Stimulated activated CD8-positive, alpha-beta memory T cell treated with anti-CD3 and anti-CD28 coated beads, Interleukin-4, amount 100 ng/mL, for 4 hours (primary cell): ENCODE results near the gene DGKG.

Experiments used
- DNase-seq, 2 donors: peaks; one replicate each; pipeline ENCODE4 v3.0.0-alpha.2; 2020; ENCODE audit warnings: low read depth in 2 of 2, low spot score in 1 of 2

The DGKG gene

DNA sequence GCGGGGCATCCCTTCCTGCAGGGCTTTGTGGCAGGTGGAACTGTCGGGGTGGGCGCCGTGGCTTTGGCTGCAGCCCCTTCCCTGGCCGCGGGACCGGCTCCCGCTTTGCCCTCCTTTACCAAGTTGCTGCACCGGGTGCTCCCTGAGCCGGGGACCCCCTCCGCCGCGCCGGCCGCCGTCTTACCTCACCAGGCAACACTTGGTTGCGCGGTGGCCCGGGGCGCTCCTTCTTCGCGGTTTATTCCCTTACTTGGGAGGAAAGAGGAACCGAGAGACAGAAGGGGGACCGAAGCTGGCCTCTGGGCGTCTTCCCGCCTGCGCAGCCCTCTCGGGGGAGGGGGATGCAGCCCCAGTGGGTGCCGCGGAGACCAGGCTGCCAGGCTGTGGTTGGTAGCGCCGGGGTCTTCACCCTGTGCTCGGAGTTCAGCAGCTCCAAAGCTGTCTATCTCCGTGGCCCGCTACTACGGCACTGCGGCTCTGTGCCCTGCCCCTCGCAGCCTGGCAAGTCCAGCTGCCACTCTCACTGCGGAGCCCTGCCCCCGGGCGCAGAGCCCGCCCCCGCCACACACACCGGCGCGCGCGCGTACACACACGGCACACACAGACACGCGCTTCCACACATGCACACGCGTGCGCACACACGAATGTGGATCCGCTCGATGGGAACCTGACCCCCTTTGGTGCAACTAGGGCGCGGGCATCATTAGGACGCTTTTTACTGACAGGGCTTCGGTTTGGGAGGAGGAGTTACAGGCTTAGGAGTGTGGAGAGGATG, at the start of gene DGKG:
Gene DGKG, minus strand, starts transcription at position 473 of the 775 bp plus-strand sequence. CDS start 41,775 bp downstream, outside the sequence.
- no peak for DNase-seq

DNA sequence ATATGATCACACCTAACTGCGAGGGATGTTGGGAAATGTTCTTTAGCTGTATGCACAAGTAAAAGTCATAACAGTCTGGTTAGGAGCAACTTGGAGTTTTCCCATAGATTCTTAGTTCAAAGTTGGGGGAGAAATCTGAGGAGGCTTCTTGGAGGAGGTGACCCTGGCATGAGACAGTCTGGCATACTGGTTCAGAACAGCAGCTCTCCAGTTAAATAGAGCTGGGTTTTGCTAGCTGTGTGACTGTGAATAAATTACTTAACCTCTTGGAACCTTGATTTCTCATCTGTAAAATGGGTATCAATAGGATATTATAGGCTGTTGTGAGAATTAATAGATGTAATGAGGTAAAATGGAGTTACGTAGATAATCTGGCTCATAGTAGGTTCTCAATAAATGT, 49.1 kb upstream of the DGKG start:
- no peak for DNase-seq

DNA sequence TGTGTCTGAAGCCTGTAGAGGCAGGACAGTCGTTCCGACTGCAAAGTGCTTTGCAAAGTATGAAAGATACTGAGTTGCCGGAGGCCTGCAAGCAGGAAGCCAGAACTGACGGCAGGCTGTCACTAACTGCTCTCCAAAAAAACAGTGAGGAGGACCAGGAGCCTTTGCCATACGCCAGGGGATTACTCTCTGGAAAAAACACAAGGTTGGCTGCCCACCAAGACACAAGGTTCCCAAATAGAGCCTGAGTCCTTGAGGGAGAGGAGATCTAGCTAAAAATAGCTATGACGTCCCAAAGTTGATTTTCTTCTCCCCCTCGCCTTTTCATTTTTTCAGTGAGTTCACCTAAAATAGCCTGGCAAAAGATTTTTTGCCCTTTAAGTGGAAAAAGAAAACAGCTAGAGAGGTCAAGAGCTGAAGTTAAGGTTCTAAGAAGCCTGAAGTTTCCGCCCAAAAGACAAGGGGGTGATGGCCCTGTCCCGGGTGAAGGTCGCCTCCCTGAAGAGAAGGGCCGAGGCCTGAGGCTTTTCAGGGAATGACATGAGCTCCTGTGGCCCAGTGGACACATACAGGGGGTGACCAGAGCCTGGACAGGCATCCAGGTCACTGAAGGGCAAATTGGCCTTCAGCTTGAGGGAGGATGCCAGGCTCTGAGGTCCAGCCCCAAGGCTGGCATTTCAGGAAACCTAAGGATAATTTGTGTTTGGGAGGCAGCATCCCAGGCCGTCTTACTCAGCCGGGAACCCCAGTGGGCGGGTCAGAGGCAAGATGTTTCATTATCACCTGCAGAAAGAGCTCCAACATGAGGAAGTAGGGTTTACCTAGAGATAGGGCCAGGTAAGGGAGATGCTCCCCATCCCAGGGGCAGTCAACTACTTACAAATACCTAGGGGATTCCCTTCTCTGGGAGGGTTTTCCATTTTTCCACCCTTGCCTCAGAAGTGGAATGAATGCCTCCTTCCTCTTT, 44.9 kb upstream of the DGKG start:
- no peak for DNase-seq

DNA sequence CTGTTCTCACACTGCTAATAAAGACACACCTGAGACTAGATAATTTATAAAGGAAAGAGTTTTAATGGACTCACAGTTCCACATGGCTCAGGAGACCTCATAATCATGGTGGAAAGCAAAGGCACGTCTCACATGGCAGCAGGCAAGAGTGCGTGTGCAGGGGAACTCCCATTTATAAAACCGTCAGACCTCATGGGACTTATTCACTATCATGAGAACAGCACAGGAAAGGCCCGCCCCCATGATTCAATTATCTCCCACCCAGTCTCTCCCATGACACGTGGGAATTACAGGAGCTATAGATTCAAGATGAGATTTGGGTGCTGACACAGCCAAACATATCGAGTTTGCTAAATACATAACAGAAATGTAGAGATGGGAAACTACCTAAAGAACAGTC, 39.5 kb upstream of the DGKG start:
- no peak for DNase-seq

DNA sequence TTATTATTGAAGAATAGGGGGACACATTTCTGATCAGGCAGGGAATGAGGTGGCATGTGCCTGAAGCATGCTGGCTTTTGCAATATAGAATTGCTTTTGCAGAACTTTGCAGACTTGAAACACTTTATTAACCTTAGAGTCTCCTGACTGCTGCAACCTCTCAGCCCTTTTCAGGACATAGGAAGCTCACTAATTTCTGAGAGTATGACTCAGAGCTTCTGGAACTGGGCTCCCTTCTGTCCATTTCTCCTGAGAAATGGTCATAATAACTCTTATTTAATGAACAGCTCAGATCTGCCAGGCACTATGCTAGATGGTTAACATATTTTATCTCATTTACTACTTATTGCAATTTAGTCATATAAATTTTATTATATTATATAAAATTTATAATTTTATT, 38.6 kb upstream of the DGKG start:
- no peak for DNase-seq

DNA sequence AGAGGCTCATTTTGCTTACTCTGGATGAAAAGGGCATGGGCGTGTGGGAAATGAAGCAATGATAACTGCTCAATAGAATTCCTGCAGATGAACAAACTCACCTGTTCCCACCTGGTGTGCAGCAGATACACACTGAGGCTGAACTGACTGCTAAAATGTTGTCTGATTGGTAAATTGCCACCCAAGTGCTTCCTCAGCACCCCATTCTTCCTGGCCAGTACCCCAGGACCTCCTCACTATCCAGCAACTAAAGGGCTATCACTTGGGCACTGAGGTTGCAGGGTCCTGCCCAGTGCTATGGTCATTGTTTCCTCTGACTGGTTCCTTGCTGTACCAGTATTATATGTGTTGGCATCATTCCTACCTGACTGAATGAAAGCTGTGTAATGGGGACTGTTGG, 38.0 kb upstream of the DGKG start:
- no peak for DNase-seq

DNA sequence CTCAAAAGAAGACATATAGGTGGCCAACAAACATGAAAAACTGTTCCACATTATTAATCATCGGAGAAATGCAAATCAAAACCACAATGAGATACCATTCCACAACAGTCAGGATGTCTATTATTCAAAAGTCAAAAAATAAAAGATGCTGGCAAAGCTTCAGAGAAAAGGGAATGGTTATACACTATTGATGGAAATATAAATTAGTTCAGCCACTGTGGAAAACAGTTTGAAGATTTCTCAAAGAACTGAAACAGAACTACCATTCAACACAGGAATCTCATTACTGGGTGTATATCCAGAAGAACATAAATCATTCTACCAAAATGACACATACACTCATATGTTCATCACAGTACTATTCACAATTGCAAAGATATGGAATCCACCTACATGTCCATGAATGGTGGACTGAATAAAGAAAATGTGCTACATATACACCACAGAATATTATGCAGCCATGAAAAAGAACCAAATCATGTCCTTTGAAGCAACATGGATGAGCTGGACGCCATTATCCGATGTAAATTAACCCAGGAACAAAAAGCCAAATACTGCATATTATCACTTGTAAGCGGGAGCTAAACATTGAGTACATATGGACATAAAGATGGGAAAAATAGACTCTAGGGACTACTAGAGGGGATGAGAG, 32.7 kb upstream of the DGKG start:
- no peak for DNase-seq

DNA sequence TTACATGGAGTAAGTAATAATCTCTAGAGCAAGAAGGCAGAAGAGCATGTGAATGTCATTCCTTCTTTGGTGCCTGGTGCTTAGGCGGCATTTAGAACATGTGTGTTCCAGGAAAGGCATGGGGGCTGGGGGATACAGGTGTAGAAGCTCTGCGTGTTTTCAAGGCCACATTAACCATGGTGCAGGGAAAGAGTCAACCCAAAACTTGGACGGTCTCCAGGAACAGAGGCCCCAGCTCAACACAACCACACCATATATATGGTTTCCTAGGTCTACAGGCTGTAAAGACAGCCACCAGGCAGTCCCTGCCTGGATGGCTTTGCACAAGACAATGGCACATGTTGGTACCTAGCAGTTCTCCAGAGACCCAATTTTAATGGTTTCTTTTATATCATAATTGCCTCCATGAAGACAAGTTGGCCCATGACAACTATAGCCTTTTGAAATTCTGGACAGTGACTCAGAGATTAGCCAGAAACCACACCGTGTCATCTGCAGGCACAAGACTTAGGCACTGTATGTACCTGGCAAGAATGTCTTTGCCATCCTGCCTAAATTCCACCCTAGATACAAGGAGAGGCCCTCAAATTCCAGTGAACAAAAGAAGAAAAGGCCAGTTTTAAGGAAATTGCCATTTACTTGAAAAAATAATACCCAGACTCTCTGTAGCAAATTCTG, 25.0 kb upstream of the DGKG start:
- no peak for DNase-seq

DNA sequence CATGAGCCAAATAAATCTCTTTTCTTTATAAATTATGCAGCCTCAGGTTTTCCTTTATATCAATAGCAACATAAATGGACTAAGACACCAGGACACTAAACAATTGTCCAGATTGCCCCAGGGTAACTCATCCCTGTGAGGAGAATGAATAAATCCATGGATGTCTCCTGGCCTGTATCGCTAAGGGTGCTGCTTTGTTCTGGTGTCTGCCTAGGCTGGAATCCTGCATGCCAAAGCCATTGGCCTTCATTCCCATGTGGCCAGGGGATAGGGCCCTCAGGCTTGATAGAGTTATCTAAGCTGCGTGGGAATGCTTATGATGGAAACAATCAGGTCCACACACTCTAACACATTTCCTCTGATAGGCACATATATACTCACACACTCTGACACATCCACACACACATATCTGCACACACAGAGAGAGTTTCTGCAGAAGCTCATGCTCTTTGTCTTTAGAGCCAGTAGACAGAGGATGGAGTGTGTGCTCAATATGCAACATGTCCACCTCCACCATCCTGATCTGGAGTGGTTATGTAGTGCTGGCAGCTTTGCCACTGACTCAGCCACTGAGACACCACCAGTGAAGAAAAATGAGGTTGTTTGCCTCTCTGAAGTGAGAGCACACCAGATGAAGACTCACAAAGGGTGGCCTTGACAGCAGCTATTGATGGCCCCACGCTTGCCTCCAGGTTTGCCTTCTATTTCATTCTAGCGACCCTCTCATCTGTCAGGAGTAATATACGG, 24.0 kb upstream of the DGKG start:
- no peak for DNase-seq

DNA sequence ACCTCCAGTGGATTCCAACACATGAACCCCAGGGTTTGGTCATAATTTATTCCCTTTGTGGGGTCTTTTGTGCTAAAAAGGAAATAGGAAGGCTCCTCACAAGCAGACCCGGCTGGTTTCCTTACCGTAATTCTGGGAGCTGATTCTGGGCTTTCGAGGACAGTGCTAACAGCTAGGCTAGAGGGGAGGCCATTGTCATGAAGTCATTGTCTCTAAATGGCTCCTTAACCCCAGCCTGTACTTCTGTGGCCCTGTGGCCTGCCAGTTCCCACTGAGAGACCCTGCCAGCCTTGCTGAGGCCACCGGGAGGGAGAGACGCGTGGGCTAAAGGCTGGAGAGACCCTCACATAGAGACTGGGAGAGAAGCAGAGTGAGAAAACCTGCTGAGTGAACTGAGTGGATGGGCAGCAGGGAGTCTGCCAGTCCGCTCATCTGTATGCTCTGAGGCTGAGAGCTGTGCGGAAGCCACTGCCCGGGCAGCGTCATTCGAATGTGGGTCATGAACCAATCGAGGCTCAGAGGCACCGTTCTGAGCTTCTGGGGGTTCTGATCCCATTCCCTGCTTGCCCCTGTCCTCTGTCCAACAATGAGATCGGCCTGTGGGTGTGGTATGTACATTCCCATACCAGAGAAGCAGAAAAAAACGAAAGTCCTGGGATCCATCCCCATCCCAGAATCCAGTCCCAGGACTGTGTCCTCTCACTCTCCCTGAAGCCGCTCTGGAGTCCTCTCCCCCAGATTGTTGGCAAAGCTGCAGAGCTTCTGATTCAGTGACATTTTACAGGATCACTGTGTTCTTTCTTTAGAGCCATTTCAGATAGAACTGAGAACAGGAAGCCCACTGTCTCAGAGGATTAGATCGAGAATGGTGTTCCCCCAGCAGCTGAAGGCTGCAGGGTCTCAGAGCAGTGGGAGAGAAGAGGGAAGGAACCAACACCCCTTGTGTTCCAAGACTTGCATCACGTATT, 21.3 kb upstream of the DGKG start:
- DNase-seq = no peak

DNA sequence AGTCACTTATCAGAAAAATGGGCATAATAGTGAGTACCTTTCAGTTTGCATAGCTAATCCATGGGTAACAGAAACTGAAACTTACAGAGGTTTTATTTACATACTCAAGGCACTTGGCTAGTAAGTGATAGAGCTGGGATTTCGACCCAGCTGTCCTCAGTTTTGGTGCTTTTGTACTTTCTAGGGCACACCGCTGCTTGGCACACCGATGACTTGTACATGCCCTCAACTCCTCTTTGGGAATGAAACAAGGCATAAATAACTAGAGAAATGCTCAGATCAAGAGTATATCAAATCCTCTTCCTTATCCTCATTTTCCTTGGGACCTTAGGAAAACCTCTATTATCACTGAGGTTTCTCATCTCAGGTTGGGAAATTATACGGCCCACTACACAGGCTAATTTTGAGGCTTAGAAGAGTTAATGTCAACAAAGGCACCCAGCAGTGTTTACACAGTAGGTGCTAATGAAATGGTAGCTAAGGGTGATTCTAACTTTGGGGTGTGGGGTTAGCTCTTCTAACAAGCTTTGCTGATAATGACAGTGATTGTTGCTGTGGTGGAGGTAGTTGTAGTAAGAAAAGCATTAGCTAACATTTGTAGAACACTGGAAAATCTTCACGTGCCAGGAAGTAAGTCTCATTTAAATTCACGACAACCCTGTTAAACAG, 20.3 kb upstream of the DGKG start:
- DNase-seq = no peak

DNA sequence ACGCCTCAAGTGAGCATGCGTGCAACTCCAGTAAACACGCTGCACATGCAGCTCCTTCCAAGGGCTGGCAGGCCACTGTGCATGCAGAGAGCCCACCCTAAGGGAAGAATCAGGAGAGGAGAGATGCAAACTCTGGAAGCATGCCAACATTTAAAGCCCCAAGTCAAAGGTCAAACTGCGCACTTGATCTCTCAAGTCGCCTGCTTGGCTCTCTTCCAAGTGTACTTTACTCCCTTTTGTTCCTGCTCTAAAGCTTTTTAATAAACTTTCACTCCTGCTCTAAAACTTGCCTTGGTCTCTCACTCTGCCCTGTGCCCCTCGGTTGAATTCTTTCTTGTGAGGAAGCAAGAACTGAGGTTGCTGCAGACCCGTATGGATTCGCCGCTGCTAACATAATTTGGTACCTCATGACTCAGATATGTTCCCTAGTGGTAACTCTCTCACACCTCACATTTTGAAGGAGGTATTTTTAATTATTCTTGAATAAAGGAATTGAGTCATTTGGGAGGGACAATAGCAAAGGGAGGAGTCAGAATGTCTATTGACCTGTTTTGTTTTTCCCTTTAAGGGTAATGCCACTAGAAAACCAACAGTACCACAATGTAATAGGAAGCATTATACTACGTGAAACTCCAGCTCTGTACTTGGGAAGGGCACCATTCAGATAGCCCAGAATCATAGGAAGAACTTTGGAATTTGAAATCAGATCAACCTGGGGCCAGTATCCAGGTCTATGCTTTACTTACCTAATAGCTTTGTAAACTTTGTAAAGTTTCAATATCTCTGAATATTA, 19.6 kb upstream of the DGKG start:
- DNase-seq = no peak

DNA sequence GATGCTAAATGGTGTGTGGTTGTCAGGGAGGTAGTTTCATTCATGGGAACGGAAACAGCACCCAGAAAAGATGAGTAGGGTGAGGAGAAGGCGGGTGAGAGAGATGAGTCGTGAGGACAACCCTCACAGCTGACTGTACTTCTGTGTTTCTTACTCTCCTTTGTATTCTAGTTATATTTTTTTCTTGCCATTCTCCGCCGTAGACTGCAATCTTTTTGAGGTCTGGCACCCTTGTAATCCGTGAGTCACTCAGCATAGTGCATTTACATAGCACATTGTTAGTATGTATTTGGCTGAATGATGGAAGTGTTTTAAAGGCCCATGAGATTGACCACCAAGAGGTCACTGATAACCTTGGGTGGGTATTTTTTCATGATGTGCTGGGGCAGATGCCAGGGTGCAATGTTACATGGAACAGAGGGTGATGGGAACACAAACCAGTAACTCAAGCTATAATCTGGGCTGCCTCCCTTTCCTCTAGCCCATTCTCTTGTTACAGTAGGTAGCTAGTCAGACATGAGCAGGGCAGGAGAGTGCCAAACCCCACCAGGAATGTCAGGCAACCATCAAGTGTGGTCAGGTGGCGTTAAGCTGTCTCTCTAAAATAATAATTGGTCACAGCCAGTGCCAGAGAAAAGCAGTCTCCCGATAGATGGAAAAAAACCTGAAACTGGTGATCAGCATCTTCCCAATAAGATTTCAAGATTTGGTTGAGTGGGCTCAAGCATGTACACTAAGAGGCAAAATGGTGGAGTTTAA, 18.8 kb upstream of the DGKG start:
- DNase-seq = no peak

DNA sequence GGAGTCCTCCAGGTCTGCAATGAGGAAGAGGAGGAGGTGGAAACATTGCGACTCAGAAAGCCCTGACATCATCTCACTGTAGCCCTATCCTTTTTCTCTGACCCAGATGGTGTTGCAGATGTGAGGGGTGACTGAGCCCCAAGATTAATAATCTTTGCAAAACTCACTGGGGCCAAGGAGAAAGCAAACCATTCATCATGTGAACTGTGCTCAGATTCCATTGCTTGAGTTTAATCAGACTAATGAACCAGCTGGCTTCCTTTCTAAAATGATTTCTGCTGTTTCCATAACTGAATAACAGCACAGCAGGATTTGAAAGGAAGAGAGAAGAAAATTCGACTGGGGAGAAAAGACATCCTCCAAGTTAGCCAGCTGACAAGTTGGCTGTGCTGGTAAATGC, 13.4 kb upstream of the DGKG start:
- no peak for DNase-seq

DNA sequence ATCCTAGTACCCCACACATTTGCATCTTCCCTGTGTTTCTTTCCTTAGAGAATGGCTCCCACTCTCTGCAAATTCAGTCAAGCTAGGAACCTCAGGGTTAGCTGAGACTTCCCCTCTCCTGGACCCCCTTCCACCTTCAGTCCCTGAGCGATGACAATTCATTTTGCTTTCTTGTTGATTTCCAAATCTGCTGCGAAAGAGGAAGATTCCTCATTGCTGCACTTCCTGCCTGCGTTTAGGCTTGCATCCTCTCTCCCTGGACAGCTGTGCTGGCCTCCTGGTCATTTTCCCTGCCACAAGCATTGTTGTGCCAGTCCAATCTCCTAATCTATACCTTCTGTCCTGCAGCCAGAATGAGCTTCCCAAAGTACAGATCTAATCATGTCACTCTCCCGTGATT, 12.3 kb upstream of the DGKG start:
- no peak for DNase-seq

DNA sequence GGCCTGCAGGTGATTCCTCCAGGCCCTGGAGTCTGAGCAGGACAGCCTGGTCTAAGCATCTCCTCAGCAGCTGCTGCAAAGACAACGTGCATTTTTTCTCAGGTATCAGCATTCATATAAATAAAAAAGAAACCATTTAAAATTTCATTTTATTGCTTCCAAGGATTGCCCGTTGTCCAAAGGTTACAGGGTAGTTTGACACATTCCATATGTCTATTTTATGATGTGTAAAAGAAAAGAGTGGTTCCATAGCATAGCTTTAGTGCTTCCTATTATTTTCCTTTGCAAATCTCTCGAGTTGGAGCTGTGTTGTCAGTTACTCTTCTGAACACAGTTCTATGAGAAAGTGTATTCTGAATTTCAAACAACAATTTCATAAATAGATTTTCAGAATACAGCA, 7.2 kb upstream of the DGKG start:
- no peak for DNase-seq

DNA sequence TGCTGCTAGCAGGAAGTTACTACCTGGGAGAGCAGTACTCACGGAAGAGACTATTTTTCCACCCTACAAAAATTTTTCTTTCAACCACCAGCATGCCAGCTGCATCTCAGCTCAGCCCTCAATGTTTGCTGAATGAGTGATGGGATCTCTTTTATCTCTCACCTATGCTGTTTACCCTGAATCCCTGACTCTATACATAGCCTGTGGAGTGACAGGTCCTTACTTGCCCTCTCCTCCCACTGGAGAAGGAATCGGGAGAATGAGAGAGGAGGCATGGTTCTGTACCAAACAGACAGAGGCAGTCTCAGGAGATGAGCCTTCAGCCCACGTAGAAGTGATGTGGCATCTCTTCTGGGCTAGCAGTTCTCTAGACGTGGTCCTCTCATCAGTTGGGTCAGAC, 6.7 kb upstream of the DGKG start:
- DNase-seq = no peak
